ENCODE results near the gene APBA1.

Gene APBA1

GRCh38 chr9:69658987-69659675 lies 13.0 kb downstream of the APBA1 start:
- no peak overlapping the region for H3K4me3 ChIP-seq (ENCODE audit: low read length)
- no peak for TF ChIP-seq CTCF (conservative IDR thresholded peaks at IDR 0.05; ENCODE audit: low read length)
- no peak for DNase-seq (ENCODE audit: low read depth)

- TF ChIP-seq CTCF (conservative IDR thresholded peaks at IDR 0.05; ENCODE audit: low read length), result no peak
- no peak for DNase-seq (ENCODE audit: low read depth)
- no peak overlapping the region for H3K4me3 ChIP-seq (ENCODE audit: low read length)
Observed at GRCh38 chr9:69657269-69657668, 14.9 kb downstream of the APBA1 start.

GRCh38 chr9:69655065-69655464 lies 17.1 kb downstream of the APBA1 start:
- no peak overlapping the region for H3K4me3 ChIP-seq (ENCODE audit: low read length)
- no peak for DNase-seq (ENCODE audit: low read depth)
- no peak for TF ChIP-seq CTCF (conservative IDR thresholded peaks at IDR 0.05; ENCODE audit: low read length)

GRCh38 chr9:69653261-69653660 lies 18.9 kb downstream of the APBA1 start:
- TF ChIP-seq CTCF (conservative IDR thresholded peaks at IDR 0.05; ENCODE audit: low read length), result no peak
- DNase-seq (ENCODE audit: low read depth), result no peak
- H3K4me3 ChIP-seq (ENCODE audit: low read length), result no peak overlapping the region

GRCh38 chr9:69649566-69650250 lies 22.5 kb downstream of the APBA1 start:
- H3K4me3 ChIP-seq (ENCODE audit: low read length), result no peak overlapping the region
- peak; percentile 70 for DNase-seq (ENCODE audit: low read depth)
- TF ChIP-seq CTCF (conservative IDR thresholded peaks at IDR 0.05; ENCODE audit: low read length), result no peak

GRCh38 chr9:69647804-69648203 lies 24.4 kb downstream of the APBA1 start:
- no peak for DNase-seq (ENCODE audit: low read depth)
- no peak overlapping the region for H3K4me3 ChIP-seq (ENCODE audit: low read length)
- TF ChIP-seq CTCF (conservative IDR thresholded peaks at IDR 0.05; ENCODE audit: low read length), result no peak

- no peak for DNase-seq (ENCODE audit: low read depth)
- H3K4me3 ChIP-seq (ENCODE audit: low read length), result no peak overlapping the region
- no peak for TF ChIP-seq CTCF (conservative IDR thresholded peaks at IDR 0.05; ENCODE audit: low read length)
Observed at GRCh38 chr9:69646810-69647209, 25.4 kb downstream of the APBA1 start.

Measured in AG10803 (cell line).